Transverse colon (tissue), 4 donors: ENCODE measurements around the gene CD164. TPM values are rescaled to one million over a fixed set of nuclear protein-coding genes. Genes with fewer than 3 reads are reported as not detected.
A peak's percentile ranks its signal among the peaks of the same experiment; 100 is the strongest.

Source experiments
- DNase-seq: peaks from one replicate; pipeline ENCODE4 v3.0.0-alpha.2; 2019
- H3K27ac ChIP-seq, 4 donors: fragments of 200-600 bp; sonication (generic); 2 replicates each; pipeline ENCODE4 v1.5.1; 2016 to 2018; ENCODE audit warnings: inconsistent platforms in 4 of 4
- H3K27me3 ChIP-seq: fragments of 200-600 bp; sonication (generic); 2 replicates; pipeline ENCODE4 v1.5.1; 2017; ENCODE audit warnings: inconsistent platforms
- H3K36me3 ChIP-seq, 4 donors: fragments of 200-600 bp; sonication (generic); 2 replicates each; pipeline ENCODE4 v1.5.1; 2017 to 2019; ENCODE audit warnings: inconsistent platforms in 4 of 4
- H3K4me1 ChIP-seq, 4 donors: fragments of 200-600 bp; sonication (generic); 2 replicates each; pipeline ENCODE4 v1.5.1; 2017 to 2020; ENCODE audit warnings: inconsistent platforms in 4 of 4
- H3K4me3 ChIP-seq, 4 donors: fragments of 200-600 bp; sonication (generic); 1 replicate in 1 of 4; 2 replicates in 3 of 4; pipeline versions ENCODE4 v1.5.1 to v1.6.1; 2017 to 2019; ENCODE audit warnings: inconsistent platforms in 4 of 4
- H3K9me3 ChIP-seq, 2 donors: fragments of 200-600 bp; sonication (generic); 2 replicates each; pipeline ENCODE4 v1.5.1; 2017 to 2019; ENCODE audit warnings: inconsistent platforms in 2 of 2
- EP300 ChIP-seq: sonication (generic); formaldehyde crosslinking; IDR thresholded peaks from one replicate; pipeline ENCODE4 v1.6.1; 2017; ENCODE audit warnings: antibody characterized with exemption, low read depth
- POLR2A ChIP-seq: fragments of 450-650 bp; IDR thresholded peaks from one replicate; pipeline ENCODE4 v1.6.1; 2016; ENCODE audit warnings: antibody characterized with exemption, mild to moderate bottlenecking, moderate library complexity
- POLR2AphosphoS5 ChIP-seq, 3 donors: sonication (generic); formaldehyde crosslinking; IDR thresholded peaks; one replicate each; pipeline ENCODE4 v1.6.1; 2016; ENCODE audit warnings: antibody characterized with exemption in 3 of 3
- WGBS, 2 donors: methylation state at CpG; one replicate each; pipeline ENCODE4 v1.1.5; 2018; ENCODE audit warnings: low coverage in 1 of 2; 5-methylcytosine and 5-hydroxymethylcytosine counted together
- in situ Hi-C, 4 donors: fragments of 200-750 bp; cut with MboI; loops; one replicate each; pipeline versions ENCODE4 v1.15.0 to v1.15.1; 2017; ENCODE audit warnings: low sequenced_read_pairs in 3 of 4, low pct_ligation_motif_present in 1 of 4, low pct_unique_long_range_greater_than_20kb in 1 of 4
- intact Hi-C: fragments of 100-400 bp; cut with DNase I; formaldehyde crosslinking; loops from one replicate; pipeline ENCODE4 v1.15.1; 2023; ENCODE audit warnings: low total_unique reads
- total RNA-seq, 4 donors: library from RNA; depleted of rRNA; stranded (reverse); fragments of >200 nt; gene quantifications; one replicate each; pipeline ENCODE4 v1.1.0, GENCODE V29; 2016
- TF ChIP-seq, protein P1 (sequence below), 5 experiments: fragments of 200-600 bp in 3 of 5; fragments of 450-650 bp in 2 of 5; sonication (generic) in 3 of 5; IDR thresholded peaks; 1 replicate in 2 of 5; 2 replicates in 3 of 5; pipeline ENCODE4 v1.5.1; 2016 to 2017; ENCODE audit warnings: antibody characterized with exemption in 5 of 5, inconsistent platforms in 3 of 5, mild to moderate bottlenecking in 2 of 5, moderate library complexity in 1 of 5

The CD164 gene
- total RNA-seq, 4 donors from 2014 or later = 109 to 448 (median 313) TPM

DNA sequence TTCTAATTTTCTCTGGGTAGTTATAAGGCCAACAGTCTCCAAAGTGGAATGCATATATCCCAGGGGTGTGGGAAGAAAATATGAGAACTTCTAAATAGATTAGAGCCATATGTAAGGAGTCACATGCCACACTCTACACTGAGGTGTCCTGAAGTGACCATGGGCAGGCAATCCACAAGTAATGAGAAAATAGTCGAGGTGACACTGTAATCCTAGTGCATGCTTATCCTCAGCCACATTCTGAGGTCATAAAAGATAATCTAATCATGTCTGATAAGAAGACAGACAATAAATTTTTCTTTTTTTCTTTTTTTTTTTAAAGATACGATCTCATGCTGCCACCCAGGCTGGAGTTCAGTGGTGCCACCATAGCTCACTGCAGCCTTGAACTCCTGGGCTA, 62.2 kb downstream of the CD164 start:
- Histone ChIP-seq H3K36me3 (no peaks in the 10 kb centered on the region), H3K27ac (peak overlapping the region; percentile 83 to 87 (median 86)), H3K9me3 (no peaks in the 10 kb centered on the region), H3K4me3 (no peak overlapping the region), H3K27me3 (no peaks in the 10 kb centered on the region), H3K4me1 (peaks cover 14 to 36% (median 26%) of the 10 kb centered on the region in 4 donors)
- intact Hi-C loops (no loop called here), in situ Hi-C loops (no loop called here)
- TF ChIP-seq, protein P1, sequence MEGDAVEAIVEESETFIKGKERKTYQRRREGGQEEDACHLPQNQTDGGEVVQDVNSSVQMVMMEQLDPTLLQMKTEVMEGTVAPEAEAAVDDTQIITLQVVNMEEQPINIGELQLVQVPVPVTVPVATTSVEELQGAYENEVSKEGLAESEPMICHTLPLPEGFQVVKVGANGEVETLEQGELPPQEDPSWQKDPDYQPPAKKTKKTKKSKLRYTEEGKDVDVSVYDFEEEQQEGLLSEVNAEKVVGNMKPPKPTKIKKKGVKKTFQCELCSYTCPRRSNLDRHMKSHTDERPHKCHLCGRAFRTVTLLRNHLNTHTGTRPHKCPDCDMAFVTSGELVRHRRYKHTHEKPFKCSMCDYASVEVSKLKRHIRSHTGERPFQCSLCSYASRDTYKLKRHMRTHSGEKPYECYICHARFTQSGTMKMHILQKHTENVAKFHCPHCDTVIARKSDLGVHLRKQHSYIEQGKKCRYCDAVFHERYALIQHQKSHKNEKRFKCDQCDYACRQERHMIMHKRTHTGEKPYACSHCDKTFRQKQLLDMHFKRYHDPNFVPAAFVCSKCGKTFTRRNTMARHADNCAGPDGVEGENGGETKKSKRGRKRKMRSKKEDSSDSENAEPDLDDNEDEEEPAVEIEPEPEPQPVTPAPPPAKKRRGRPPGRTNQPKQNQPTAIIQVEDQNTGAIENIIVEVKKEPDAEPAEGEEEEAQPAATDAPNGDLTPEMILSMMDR (IDR thresholded peaks at IDR 0.05) = no peak
- TF ChIP-seq POLR2AphosphoS5 (IDR thresholded peaks at IDR 0.05) = no peak
- TF ChIP-seq EP300 = no peak
- TF ChIP-seq POLR2A = no peak
- WGBS, 2 donors = 54 to 58% methylated on average over 2 of the region's 2 CpGs
- no peak for DNase-seq

DNA sequence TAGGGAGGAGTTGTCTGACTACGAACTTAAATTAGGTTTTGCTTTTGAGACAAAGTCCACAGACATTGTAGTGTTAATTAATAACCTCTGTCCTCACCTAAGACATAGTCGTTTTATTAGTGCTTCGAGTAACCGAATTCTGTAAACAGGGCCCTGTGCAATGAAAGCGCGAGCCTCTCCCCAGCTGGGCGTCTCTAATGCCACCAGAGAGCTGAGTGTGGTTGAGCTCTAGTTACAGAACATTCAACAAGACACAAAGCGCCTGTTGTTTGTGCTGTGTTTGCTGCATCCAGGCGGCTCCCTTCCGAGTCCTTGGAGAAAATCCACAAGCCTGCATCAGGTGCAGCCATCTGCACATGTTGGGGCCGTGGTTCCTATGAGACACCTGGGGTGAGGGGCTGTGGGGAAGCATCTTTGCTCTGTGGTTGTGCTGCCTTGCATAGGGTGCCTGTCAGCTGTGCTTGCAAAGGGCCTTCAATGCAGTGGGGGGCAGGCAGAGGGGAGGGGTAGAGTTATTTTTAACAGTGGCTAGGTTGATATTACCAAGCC, 63.9 kb downstream of the CD164 start:
- Histone ChIP-seq H3K9me3 (no peaks in the 10 kb centered on the region), H3K27me3 (no peaks in the 10 kb centered on the region), H3K4me3 (no peak overlapping the region), H3K4me1 (peaks cover 14 to 37% (median 26%) of the 10 kb centered on the region in 4 donors), H3K27ac (peak overlapping the region; percentile 83 to 87 (median 86)), H3K36me3 (no peaks in the 10 kb centered on the region)
- DNase-seq = peak; percentile 81
- intact Hi-C loops = no loop called here
- 31% methylated on average over 11 of the region's 11 CpGs; no CpG with 5 or more reads in 1 of the 2 donors for WGBS, 2 donors
- TF ChIP-seq POLR2A (peak; percentile 65), POLR2AphosphoS5 (IDR thresholded peaks at IDR 0.05) (peak in 2 of 3 donors; percentile 28 to 73), EP300 (peak; percentile 33)
- TF ChIP-seq, protein P1 (IDR thresholded peaks at IDR 0.05) = no peak
- in situ Hi-C loops = no loop called here

DNA sequence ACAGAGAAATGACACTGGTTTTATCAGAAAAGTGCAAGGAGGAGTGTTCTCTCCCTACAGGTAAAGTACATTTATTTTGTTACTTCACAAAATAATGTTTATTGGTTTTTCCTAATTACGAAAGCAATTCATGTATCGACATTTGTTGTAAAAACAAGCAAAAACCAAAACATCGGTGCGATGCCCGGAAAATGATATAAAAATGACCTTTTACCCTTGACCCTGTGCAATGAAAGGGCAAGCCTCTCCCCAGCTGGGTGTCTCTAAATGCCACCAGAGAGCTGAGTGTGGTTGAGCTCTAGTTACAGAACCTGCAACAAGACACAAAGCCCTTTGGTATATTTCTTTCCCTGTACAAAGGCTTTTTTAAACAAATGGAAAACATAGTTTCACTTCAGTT, 65.4 kb downstream of the CD164 start:
- Histone ChIP-seq H3K4me1 (peaks cover 14 to 37% (median 26%) of the 10 kb centered on the region in 4 donors), H3K27me3 (no peaks in the 10 kb centered on the region), H3K9me3 (no peaks in the 10 kb centered on the region), H3K4me3 (no peak overlapping the region), H3K27ac (peak overlapping the region in 2 of 4 donors; percentile 83 to 87), H3K36me3 (no peaks in the 10 kb centered on the region)
- in situ Hi-C loops (no loop called here), intact Hi-C loops (no loop called here)
- no peak for TF ChIP-seq POLR2A
- no peak for TF ChIP-seq EP300
- no peak for TF ChIP-seq POLR2AphosphoS5 (IDR thresholded peaks at IDR 0.05)
- TF ChIP-seq, protein P1 (IDR thresholded peaks at IDR 0.05) = no peak
- WGBS, 2 donors = 80 to 90% methylated on average over 5 of the region's 5 CpGs
- DNase-seq = no peak

Other genes with a start within 250 kb of the CD164 start
- 1 to 10 TPM in 2 of 4 donors, under 1 TPM in 1, not detected in 1; 0.64 to 4.0 (median 1.9) TPM for gene PPIL6, start 58.2 kb upstream of the CD164 start, total RNA-seq
- 10 to 100 TPM in 3 of 4 donors, 1 to 10 TPM in 1; 9.4 to 34.5 (median 30.3) TPM for gene SMPD2, start 58.3 kb upstream of the CD164 start, total RNA-seq
- 100 to 1,000 TPM in 2 of 4 donors, 10 to 100 TPM in 2; 85.3 to 241 (median 121) TPM for gene MICAL1, start 73.3 kb upstream of the CD164 start, total RNA-seq
- 1 to 10 TPM; 3.0 to 7.8 (median 5.7) TPM for gene ZBTB24, start 100.8 kb upstream of the CD164 start, total RNA-seq